HepG2 (cell line): Measurements from ENCODE around the gene SMTN. TPM values are rescaled to one million over a fixed set of nuclear protein-coding genes. Genes with fewer than 3 reads are reported as not detected.

ENCODE experiments used
- ATAC-seq: fragments of 200-7000 bp; cut with Tn5 transposase; 3 replicates; pipeline ENCODE4 v1.9.1; 2020; ENCODE audit warnings: mild to moderate bottlenecking, moderate library complexity
- BruUV-seq: library from RNA; stranded (reverse); fragments of 400-500 nt; replicated peaks from 2 replicates; lab custom pipeline; 2021; lab: Mats Ljungman, UMichigan
- CTCF ChIA-PET: fragments of 300-600 bp; formaldehyde crosslinking; extraction: SDS; loops from one replicate; lab custom pipeline; 2021; ENCODE audit warnings: low total read pairs, inconsistent platforms, low intra/inter-chr PET ratio; lab: Yijun Ruan, JAX
- POLR2A ChIA-PET: fragments of 350-600 bp; sonication (Branson Sonifier 250); formaldehyde crosslinking; loops from one replicate; lab custom pipeline; 2020; ENCODE audit warnings: antibody characterized with exemption, inconsistent platforms; lab: Yijun Ruan, JAX
- DNase-seq: peaks from one replicate; pipeline ENCODE4 v3.0.0-alpha.2; 2015; ENCODE audit warnings: low spot score
- FAIRE-seq: peaks from 3 replicates; lab custom pipeline; 2011; peaks lifted over from hg19 to GRCh38; lab: Jason Lieb, UNC
- H2AFZ ChIP-seq: one replicate; pipeline ENCODE4 v1.6.1; 2011; ENCODE audit warnings: low read length, inconsistent platforms
- H3K27ac ChIP-seq: fragments of 300-600 bp; 3 replicates; pipeline ENCODE4 v1.8.0; 2011; ENCODE audit warnings: mixed run types, mild to moderate bottlenecking, mixed read lengths, low read length, inconsistent platforms; ENCODE audit not compliant: insufficient read depth; ENCODE audit errors: extremely low read length
- H3K27me3 ChIP-seq, 2 experiments: fragments of 200-600 bp in 1 of 2; 2 replicates in 1 of 2; 3 replicates in 1 of 2; pipeline versions ENCODE4 v1.6.0 to v1.8.0; 2011; ENCODE audit warnings: low read length in 2 of 2, mild to moderate bottlenecking in 2 of 2, moderate library complexity in 2 of 2, inconsistent platforms in 1 of 2; ENCODE audit not compliant: insufficient read depth in 2 of 2, control insufficient read depth in 1 of 2
- H3K36me3 ChIP-seq, 2 experiments: fragments of 200-600 bp in 1 of 2; replicated peaks in 1 of 2; 2 replicates in 1 of 2; 3 replicates in 1 of 2; pipeline versions ENCODE4 v1.5.1 to v1.8.0; 2011; ENCODE audit warnings: low read length in 2 of 2, inconsistent platforms in 1 of 2; ENCODE audit not compliant: insufficient read depth in 2 of 2, control insufficient read depth in 1 of 2
- H3K4me1 ChIP-seq: 2 replicates; pipeline ENCODE4 v1.5.1; 2012; ENCODE audit warnings: low read length, inconsistent platforms; ENCODE audit not compliant: insufficient read depth
- H3K4me2 ChIP-seq: 2 replicates; pipeline ENCODE4 v1.6.0; 2011; ENCODE audit warnings: low read depth, low read length, inconsistent platforms
- H3K4me3 ChIP-seq, 3 experiments: fragments of 200-600 bp in 1 of 3; sonication (generic), shearing (Covaris generic) in 1 of 3; replicated peaks in 1 of 3; 2 replicates each; pipeline ENCODE4 v1.5.1; 2011 to 2016; ENCODE audit warnings: low read length in 3 of 3, inconsistent platforms in 2 of 3, low read depth in 2 of 3, mild to moderate bottlenecking in 2 of 3, control low read depth in 1 of 3, mixed read lengths in 1 of 3; ENCODE audit not compliant: insufficient read depth in 1 of 3
- H3K79me2 ChIP-seq: one replicate; pipeline ENCODE4 v1.6.1; 2011; ENCODE audit warnings: low read length, inconsistent platforms; ENCODE audit not compliant: insufficient read depth
- H3K9ac ChIP-seq: 2 replicates; pipeline ENCODE4 v1.6.0; 2011; ENCODE audit warnings: mild to moderate bottlenecking, low read depth, low read length, inconsistent platforms; ENCODE audit not compliant: insufficient read depth
- H3K9me3 ChIP-seq: 2 replicates; pipeline ENCODE4 v1.5.1; 2012; ENCODE audit warnings: mild to moderate bottlenecking, low read length
- H4K20me1 ChIP-seq: 2 replicates; pipeline ENCODE4 v1.6.0; 2011; ENCODE audit warnings: inconsistent platforms, mild to moderate bottlenecking, low read length, moderate library complexity; ENCODE audit not compliant: insufficient read depth
- CBX1 ChIP-seq: IDR thresholded peaks from one replicate; pipeline ENCODE4 v1.6.1; 2016; ENCODE audit warnings: antibody characterized with exemption, low read depth
- CSRNP2 ChIP-seq: sonication (generic); formaldehyde crosslinking; conservative IDR thresholded peaks from 2 replicates; pipeline ENCODE4 v1.8.0; 2022; ENCODE audit warnings: low read depth, missing genetic modification reagents
- DRAP1 ChIP-seq: IDR thresholded peaks from 2 replicates; pipeline ENCODE4 v1.6.1; 2016; ENCODE audit warnings: missing genetic modification reagents, missing compliant biosample characterization
- FOXK2 ChIP-seq: fragments of 450-650 bp; IDR thresholded peaks from 2 replicates; pipeline ENCODE4 v1.6.1; 2016
- GPBP1L1 ChIP-seq: sonication (generic); formaldehyde crosslinking; IDR thresholded peaks from 2 replicates; pipeline ENCODE4 v1.5.0; 2020; ENCODE audit warnings: mild to moderate bottlenecking, missing genetic modification reagents
- PREB ChIP-seq: sonication (generic); formaldehyde crosslinking; IDR thresholded peaks from 2 replicates; pipeline ENCODE4 v1.4.0; 2020; ENCODE audit warnings: missing genetic modification reagents
- RXRA ChIP-seq: sonication (generic); formaldehyde crosslinking; IDR thresholded peaks from 2 replicates; pipeline ENCODE4 v1.5.1; 2020; ENCODE audit warnings: missing genetic modification reagents
- SMAD1 ChIP-seq: sonication (generic); formaldehyde crosslinking; IDR thresholded peaks from 2 replicates; pipeline ENCODE4 v1.4.0; 2020; ENCODE audit warnings: missing genetic modification reagents, low read depth, mild to moderate bottlenecking, borderline replicate concordance
- ZNF224 ChIP-seq: sonication (generic); formaldehyde crosslinking; IDR thresholded peaks from 2 replicates; pipeline ENCODE4 v1.5.0; 2020; ENCODE audit warnings: mild to moderate bottlenecking, missing genetic modification reagents
- ZNF468 ChIP-seq: sonication (generic); formaldehyde crosslinking; IDR thresholded peaks from 2 replicates; pipeline ENCODE4 v1.8.0; 2022; ENCODE audit warnings: mild to moderate bottlenecking, moderate library complexity, missing genetic modification reagents
- ZNF484 ChIP-seq: sonication (generic); formaldehyde crosslinking; IDR thresholded peaks from 2 replicates; pipeline ENCODE4 v1.5.1; 2020; ENCODE audit warnings: mild to moderate bottlenecking, low read depth, missing genetic modification reagents, borderline replicate concordance
- ZNF615 ChIP-seq: sonication (generic); formaldehyde crosslinking; IDR thresholded peaks from 2 replicates; pipeline ENCODE4 v1.5.0; 2020; ENCODE audit warnings: mild to moderate bottlenecking, missing genetic modification reagents, borderline replicate concordance
- ZNF616 ChIP-seq: sonication (generic); formaldehyde crosslinking; IDR thresholded peaks from 2 replicates; pipeline ENCODE4 v1.5.0; 2020; ENCODE audit warnings: low read depth, mild to moderate bottlenecking, missing genetic modification reagents
- ZSCAN29 ChIP-seq: sonication (generic); formaldehyde crosslinking; conservative IDR thresholded peaks from 2 replicates; pipeline ENCODE4 v1.4.0; 2020; ENCODE audit warnings: mild to moderate bottlenecking, missing genetic modification reagents
- WGBS: methylation state at CpG from one replicate; pipeline ENCODE4 v1.1.6; 2017; ENCODE audit warnings: low lambda C conversion rate; 5-methylcytosine and 5-hydroxymethylcytosine counted together
- in situ Hi-C: cut with HindIII; loops from 2 replicates; pipeline ENCODE4 v1.10.0; 2017; ENCODE audit warnings: low pct_unique_long_range_greater_than_20kb; ENCODE audit not compliant: extremely low pct_ligation_motif_present
- intact Hi-C: fragments of 100-400 bp; cut with micrococcal nuclease; formaldehyde crosslinking; loops from one replicate; pipeline ENCODE4 v1.10.0; 2022; ENCODE audit not compliant: unreplicated experiment
- polyA plus RNA-seq, 8 experiments: library from polyadenylated mRNA; depleted of rRNA in 3 of 8; stranded (reverse) in 7 of 8; unstranded in 1 of 8; fragments of >200 nt; fragmentation: Illumina TruSeq in 4 of 8; extraction: Trizol in 4 of 8; gene quantifications; 2 replicates each; pipeline versions ENCODE4 v1.2.1 to v1.2.3, GENCODE V29; 2011 to 2016; ENCODE audit warnings: low read depth in 4 of 8, missing spikeins in 1 of 8, mixed read lengths in 1 of 8; ENCODE audit not compliant: insufficient read depth in 1 of 8
- total RNA-seq, 5 experiments: library from RNA; depleted of rRNA; stranded (reverse); fragments of >200 nt; fragmentation: Illumina TruSeq; extraction: Trizol; gene quantifications; 2 replicates each; pipeline ENCODE4 v1.2.3, GENCODE V29; 2016; ENCODE audit warnings: low read depth in 1 of 5

SMTN gene
- total and polyA plus RNA-seq, 2 of the 13 experiments (the other 11 are each of a cell fraction or from before 2014, with no cell fraction given), result 14.7 to 26.1 TPM

- no peak for FAIRE-seq
- Histone ChIP-seq H3K79me2 (no peaks in the 10 kb centered on the region), H2AFZ (no peak overlapping the region), H3K9me3 (no peaks in the 10 kb centered on the region), H3K4me2 (no peak overlapping the region), H4K20me1 (no peaks in the 10 kb centered on the region), H3K27ac (no peak overlapping the region), H3K4me3 (no peak overlapping the region), H3K4me1 (no peaks in the 10 kb centered on the region), H3K9ac (no peak overlapping the region), H3K27me3 (peaks cover 6 to 45% of the 10 kb centered on the region in 2 experiments; a peak in 4 of 5 replicates), H3K36me3 (no peaks in the 10 kb centered on the region)
- no peak for ATAC-seq
- in situ Hi-C loops (loop anchor here (5.0 to 10.0 kb wide), 2 partner anchors 40 to 177 kb away; partner anchors contain the start of genes MORC2 and TUG1), intact Hi-C loops (no loop called here)
- DNase-seq, result no peak
- CTCF ChIA-PET, result no interaction called here
- BruUV-seq, result no TSS peak
- TF ChIP-seq ZNF224 (CRISPR knock-in tag), result no peak
- TF ChIP-seq FOXK2, result no peak
- no peak for TF ChIP-seq RXRA (CRISPR knock-in tag)
- POLR2A ChIA-PET, result no interaction called here
- WGBS, result no CpG with 5 or more reads among the region's 4 CpGs
Observed at GRCh38 chr22:31142285-31142684, 61.2 kb downstream of the SMTN start.

GRCh38 chr22:31143038-31143437, 61.9 kb downstream of the SMTN start:
- Histone ChIP-seq H4K20me1 (no peaks in the 10 kb centered on the region), H3K9me3 (no peaks in the 10 kb centered on the region), H3K4me1 (no peaks in the 10 kb centered on the region), H3K27ac (no peak overlapping the region), H3K79me2 (no peaks in the 10 kb centered on the region), H3K27me3 (peaks cover 6 to 45% of the 10 kb centered on the region in 2 experiments; a peak in 4 of 5 replicates), H3K9ac (no peak overlapping the region), H3K36me3 (no peaks in the 10 kb centered on the region), H3K4me3 (no peak overlapping the region), H2AFZ (no peak overlapping the region), H3K4me2 (no peak overlapping the region)
- intact Hi-C loops, result no loop called here
- ATAC-seq (no peak), FAIRE-seq (no peak), DNase-seq (no peak)
- ChIA-PET CTCF (no interaction called here), POLR2A (no interaction called here)
- 31% methylated on average over 3 of the region's 3 CpGs for WGBS
- no TSS peak for BruUV-seq
- in situ Hi-C loops, result loop anchor here (5.0 to 10.0 kb wide), 2 partner anchors 41 to 178 kb away; partner anchors contain the start of genes MORC2 and TUG1
- TF ChIP-seq CBX1, result no peak
- TF ChIP-seq ZSCAN29 (CRISPR knock-in tag), result no peak
- TF ChIP-seq PREB (CRISPR knock-in tag), result no peak
- no peak for TF ChIP-seq GPBP1L1 (CRISPR knock-in tag)
- no peak for TF ChIP-seq SMAD1 (CRISPR knock-in tag)
- no peak for TF ChIP-seq ZNF484 (CRISPR knock-in tag)
- TF ChIP-seq DRAP1, result no peak
- TF ChIP-seq ZNF615 (CRISPR knock-in tag), result no peak
- no peak for TF ChIP-seq ZNF468
- no peak for TF ChIP-seq CSRNP2
- no peak for TF ChIP-seq ZNF616 (CRISPR knock-in tag)
